Panc1 (cell line): ENCODE data around the gene MYBPHL. TPM values are rescaled to one million over a fixed set of nuclear protein-coding genes. Genes with fewer than 3 reads are reported as not detected.

Experiments
- ATAC-seq: fragments of 200-7000 bp; cut with Tn5 transposase; 2 replicates; pipeline ENCODE4 v1.9.1; 2020; ENCODE audit warnings: mild to moderate bottlenecking, moderate library complexity
- BruUV-seq: library from RNA; stranded (reverse); fragments of 400-500 nt; replicated peaks from 2 replicates; lab custom pipeline; 2021; lab: Mats Ljungman, UMichigan
- CTCF ChIA-PET: fragments of 300-600 bp; sonication (Branson Sonifier 250); formaldehyde crosslinking; loops from one replicate; lab custom pipeline; 2022; ENCODE audit warnings: antibody characterized with exemption; lab: Charles Lee
- POLR2A ChIA-PET: fragments of 300-600 bp; sonication (Branson Sonifier 250); formaldehyde crosslinking; loops from one replicate; lab custom pipeline; 2022; ENCODE audit warnings: antibody characterized with exemption; lab: Charles Lee
- DNase-seq: peaks from one replicate; pipeline ENCODE4 v3.0.0-alpha.2; 2010; ENCODE audit warnings: low read depth, low spot score
- H3K27ac ChIP-seq: 2 replicates; pipeline ENCODE4 v1.5.1; 2011; ENCODE audit warnings: mild to moderate bottlenecking, low read length, inconsistent platforms
- H3K27me3 ChIP-seq: fragments of 200-500 bp; sonication (Bioruptor generic); 2 replicates; pipeline ENCODE4 v1.6.0; 2014; ENCODE audit warnings: low read length, inconsistent platforms; ENCODE audit not compliant: control insufficient read depth, insufficient read depth
- H3K36me3 ChIP-seq: fragments of 200-500 bp; sonication (Bioruptor generic); 2 replicates; pipeline ENCODE4 v1.5.1; 2014; ENCODE audit warnings: inconsistent platforms, mild to moderate bottlenecking, low read length, moderate library complexity; ENCODE audit not compliant: control insufficient read depth, insufficient read depth
- H3K4me1 ChIP-seq: 2 replicates; pipeline ENCODE4 v1.5.1; 2011; ENCODE audit warnings: inconsistent platforms, mild to moderate bottlenecking, low read length, moderate library complexity; ENCODE audit not compliant: control insufficient read depth, insufficient read depth
- H3K4me3 ChIP-seq, 2 experiments: 2 replicates each; pipeline ENCODE4 v1.5.1; 2011 to 2012; ENCODE audit warnings: low read depth in 2 of 2, low read length in 2 of 2, mild to moderate bottlenecking in 2 of 2, inconsistent platforms in 1 of 2, moderate library complexity in 1 of 2
- H3K9me3 ChIP-seq: fragments of 200-500 bp; sonication (Bioruptor generic); 2 replicates; pipeline ENCODE4 v1.5.1; 2014; ENCODE audit warnings: low read depth, mild to moderate bottlenecking, inconsistent platforms, low read length, moderate library complexity; ENCODE audit not compliant: control insufficient read depth, insufficient read depth
- POLR2AphosphoS5 ChIP-seq: IDR thresholded peaks from 2 replicates; pipeline ENCODE4 v1.6.1; 2012; ENCODE audit warnings: mild to moderate bottlenecking, low read depth, low read length, moderate library complexity
- SIN3A ChIP-seq: IDR thresholded peaks from 2 replicates; pipeline ENCODE4 v1.6.1; 2012; ENCODE audit warnings: low read depth, mild to moderate bottlenecking, low read length, moderate library complexity, borderline replicate concordance; ENCODE audit not compliant: insufficient read depth
- TCF7L2 ChIP-seq: IDR thresholded peaks from 2 replicates; pipeline ENCODE4 v1.6.1; 2011; ENCODE audit warnings: mild to moderate bottlenecking, low read depth, low read length, inconsistent platforms
- in situ Hi-C: cut with HindIII; loops from 2 replicates; pipeline ENCODE4 v1.10.0; 2016; ENCODE audit warnings: low sequenced_read_pairs, low pct_unique_long_range_greater_than_20kb
- intact Hi-C: fragments of 100-400 bp; cut with micrococcal nuclease; formaldehyde crosslinking; loops from one replicate; pipeline ENCODE4 v1.10.0; 2022; ENCODE audit not compliant: unreplicated experiment
- total RNA-seq: library from RNA; stranded (reverse); gene quantifications from one replicate; pipeline ENCODE4 v1.2.1, GENCODE V29; 2021; ENCODE audit not compliant: unreplicated experiment
- TF ChIP-seq, protein P1 (sequence below): fragments of 450-650 bp; IDR thresholded peaks from 2 replicates; pipeline ENCODE4 v1.5.1; 2017; ENCODE audit warnings: mild to moderate bottlenecking
- TF ChIP-seq, protein P2 (sequence below), 2 experiments: IDR thresholded peaks; 2 replicates each; pipeline ENCODE4 v1.6.1; 2011 to 2012; ENCODE audit warnings: low read depth in 2 of 2, control low read depth in 1 of 2, low read length in 1 of 2, mild to moderate bottlenecking in 1 of 2, moderate library complexity in 1 of 2; ENCODE audit not compliant: insufficient read depth in 1 of 2

MYBPHL gene
- total RNA-seq, 1 experiment from 2014 or later = not detected

DNA sequence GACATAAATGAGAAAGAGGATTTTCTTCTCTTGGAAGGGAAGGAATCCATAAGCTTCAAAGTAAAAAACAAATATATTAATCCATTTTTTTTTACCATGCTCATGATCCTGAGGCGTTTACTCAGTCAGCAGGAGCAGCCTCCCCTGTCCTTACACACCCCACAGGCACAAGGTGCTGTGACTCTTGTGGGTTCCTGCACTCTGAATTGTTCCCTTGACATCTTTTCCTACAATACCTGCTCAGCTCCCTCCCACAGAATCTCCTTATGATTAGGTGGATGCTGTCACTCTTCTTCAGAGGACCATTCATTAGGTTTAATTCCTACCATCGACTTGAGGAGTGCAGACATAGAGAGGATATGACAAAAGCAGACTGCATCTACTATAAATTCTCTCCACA lies 13.8 kb downstream of the MYBPHL start:
- intact Hi-C loops (no loop called here), in situ Hi-C loops (no loop called here)
- CTCF ChIA-PET = no interaction called here
- H3K27ac ChIP-seq = no peak overlapping the region
- no peaks in the 10 kb centered on the region for H3K36me3 ChIP-seq
- no peak for DNase-seq
- H3K9me3 ChIP-seq = no peaks in the 10 kb centered on the region
- TF ChIP-seq, protein P1, sequence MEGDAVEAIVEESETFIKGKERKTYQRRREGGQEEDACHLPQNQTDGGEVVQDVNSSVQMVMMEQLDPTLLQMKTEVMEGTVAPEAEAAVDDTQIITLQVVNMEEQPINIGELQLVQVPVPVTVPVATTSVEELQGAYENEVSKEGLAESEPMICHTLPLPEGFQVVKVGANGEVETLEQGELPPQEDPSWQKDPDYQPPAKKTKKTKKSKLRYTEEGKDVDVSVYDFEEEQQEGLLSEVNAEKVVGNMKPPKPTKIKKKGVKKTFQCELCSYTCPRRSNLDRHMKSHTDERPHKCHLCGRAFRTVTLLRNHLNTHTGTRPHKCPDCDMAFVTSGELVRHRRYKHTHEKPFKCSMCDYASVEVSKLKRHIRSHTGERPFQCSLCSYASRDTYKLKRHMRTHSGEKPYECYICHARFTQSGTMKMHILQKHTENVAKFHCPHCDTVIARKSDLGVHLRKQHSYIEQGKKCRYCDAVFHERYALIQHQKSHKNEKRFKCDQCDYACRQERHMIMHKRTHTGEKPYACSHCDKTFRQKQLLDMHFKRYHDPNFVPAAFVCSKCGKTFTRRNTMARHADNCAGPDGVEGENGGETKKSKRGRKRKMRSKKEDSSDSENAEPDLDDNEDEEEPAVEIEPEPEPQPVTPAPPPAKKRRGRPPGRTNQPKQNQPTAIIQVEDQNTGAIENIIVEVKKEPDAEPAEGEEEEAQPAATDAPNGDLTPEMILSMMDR = no peak
- TF ChIP-seq POLR2AphosphoS5 = no peak
- TF ChIP-seq, protein P2, sequence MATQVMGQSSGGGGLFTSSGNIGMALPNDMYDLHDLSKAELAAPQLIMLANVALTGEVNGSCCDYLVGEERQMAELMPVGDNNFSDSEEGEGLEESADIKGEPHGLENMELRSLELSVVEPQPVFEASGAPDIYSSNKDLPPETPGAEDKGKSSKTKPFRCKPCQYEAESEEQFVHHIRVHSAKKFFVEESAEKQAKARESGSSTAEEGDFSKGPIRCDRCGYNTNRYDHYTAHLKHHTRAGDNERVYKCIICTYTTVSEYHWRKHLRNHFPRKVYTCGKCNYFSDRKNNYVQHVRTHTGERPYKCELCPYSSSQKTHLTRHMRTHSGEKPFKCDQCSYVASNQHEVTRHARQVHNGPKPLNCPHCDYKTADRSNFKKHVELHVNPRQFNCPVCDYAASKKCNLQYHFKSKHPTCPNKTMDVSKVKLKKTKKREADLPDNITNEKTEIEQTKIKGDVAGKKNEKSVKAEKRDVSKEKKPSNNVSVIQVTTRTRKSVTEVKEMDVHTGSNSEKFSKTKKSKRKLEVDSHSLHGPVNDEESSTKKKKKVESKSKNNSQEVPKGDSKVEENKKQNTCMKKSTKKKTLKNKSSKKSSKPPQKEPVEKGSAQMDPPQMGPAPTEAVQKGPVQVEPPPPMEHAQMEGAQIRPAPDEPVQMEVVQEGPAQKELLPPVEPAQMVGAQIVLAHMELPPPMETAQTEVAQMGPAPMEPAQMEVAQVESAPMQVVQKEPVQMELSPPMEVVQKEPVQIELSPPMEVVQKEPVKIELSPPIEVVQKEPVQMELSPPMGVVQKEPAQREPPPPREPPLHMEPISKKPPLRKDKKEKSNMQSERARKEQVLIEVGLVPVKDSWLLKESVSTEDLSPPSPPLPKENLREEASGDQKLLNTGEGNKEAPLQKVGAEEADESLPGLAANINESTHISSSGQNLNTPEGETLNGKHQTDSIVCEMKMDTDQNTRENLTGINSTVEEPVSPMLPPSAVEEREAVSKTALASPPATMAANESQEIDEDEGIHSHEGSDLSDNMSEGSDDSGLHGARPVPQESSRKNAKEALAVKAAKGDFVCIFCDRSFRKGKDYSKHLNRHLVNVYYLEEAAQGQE (IDR thresholded peaks at IDR 0.05; ENCODE audit: insufficient read depth in 1 of 2, low read depth in 2 of 2, low read length in 1 of 2) = no peak
- no peak for TF ChIP-seq TCF7L2
- TF ChIP-seq SIN3A = no peak
- POLR2A ChIA-PET = no interaction called here
- ATAC-seq = no peak
- BruUV-seq = no TSS peak
- H3K27me3 ChIP-seq = no peaks in the 10 kb centered on the region
- no peak overlapping the region for H3K4me3 ChIP-seq
- H3K4me1 ChIP-seq = no peaks in the 10 kb centered on the region

DNA sequence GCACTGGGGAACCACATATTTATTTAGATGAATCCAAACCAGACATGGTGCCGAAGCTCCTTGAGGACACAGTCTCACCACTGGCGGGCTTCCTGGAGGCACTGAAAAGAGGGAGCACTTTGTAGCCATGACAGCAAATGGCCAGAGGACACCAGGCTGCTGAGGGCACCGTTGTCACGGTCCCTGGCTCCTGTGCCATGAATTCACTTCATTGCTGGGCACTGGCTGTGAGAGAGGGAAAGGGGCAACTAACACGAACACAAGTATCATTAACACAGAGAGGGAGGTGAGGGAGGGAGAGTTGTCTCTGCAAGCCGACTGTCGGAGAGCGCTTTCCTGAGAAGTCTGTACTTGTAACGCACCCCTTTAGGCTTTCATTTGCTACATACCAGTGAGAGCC lies 14.4 kb downstream of the MYBPHL start:
- CTCF ChIA-PET = no interaction called here

More for the DNA sequence above, 14.4 kb downstream of the MYBPHL start:
- H3K4me3 ChIP-seq = no peak overlapping the region
- H3K36me3 ChIP-seq = no peaks in the 10 kb centered on the region
- H3K4me1 ChIP-seq = no peaks in the 10 kb centered on the region
- POLR2A ChIA-PET = no interaction called here
- ATAC-seq (no peak), DNase-seq (no peak)
- no TSS peak for BruUV-seq
- TF ChIP-seq SIN3A (no peak), TCF7L2 (no peak), POLR2AphosphoS5 (no peak)
- TF ChIP-seq, protein P1 = no peak
- TF ChIP-seq, protein P2 (IDR thresholded peaks at IDR 0.05; ENCODE audit: insufficient read depth in 1 of 2, low read depth in 2 of 2, low read length in 1 of 2) = no peak
- intact Hi-C loops (no loop called here), in situ Hi-C loops (no loop called here)
- H3K27ac ChIP-seq = no peak overlapping the region
- H3K27me3 ChIP-seq = no peaks in the 10 kb centered on the region
- H3K9me3 ChIP-seq = no peaks in the 10 kb centered on the region
